ENCODE data around the gene HAPLN3.
"Not testable (repeated sequence)": the region's sequence is repeated elsewhere in the genome, so short reads cannot be mapped to it uniquely, and the experiment has no call there.

HAPLN3 gene, protein sequence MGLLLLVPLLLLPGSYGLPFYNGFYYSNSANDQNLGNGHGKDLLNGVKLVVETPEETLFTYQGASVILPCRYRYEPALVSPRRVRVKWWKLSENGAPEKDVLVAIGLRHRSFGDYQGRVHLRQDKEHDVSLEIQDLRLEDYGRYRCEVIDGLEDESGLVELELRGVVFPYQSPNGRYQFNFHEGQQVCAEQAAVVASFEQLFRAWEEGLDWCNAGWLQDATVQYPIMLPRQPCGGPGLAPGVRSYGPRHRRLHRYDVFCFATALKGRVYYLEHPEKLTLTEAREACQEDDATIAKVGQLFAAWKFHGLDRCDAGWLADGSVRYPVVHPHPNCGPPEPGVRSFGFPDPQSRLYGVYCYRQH

DNA sequence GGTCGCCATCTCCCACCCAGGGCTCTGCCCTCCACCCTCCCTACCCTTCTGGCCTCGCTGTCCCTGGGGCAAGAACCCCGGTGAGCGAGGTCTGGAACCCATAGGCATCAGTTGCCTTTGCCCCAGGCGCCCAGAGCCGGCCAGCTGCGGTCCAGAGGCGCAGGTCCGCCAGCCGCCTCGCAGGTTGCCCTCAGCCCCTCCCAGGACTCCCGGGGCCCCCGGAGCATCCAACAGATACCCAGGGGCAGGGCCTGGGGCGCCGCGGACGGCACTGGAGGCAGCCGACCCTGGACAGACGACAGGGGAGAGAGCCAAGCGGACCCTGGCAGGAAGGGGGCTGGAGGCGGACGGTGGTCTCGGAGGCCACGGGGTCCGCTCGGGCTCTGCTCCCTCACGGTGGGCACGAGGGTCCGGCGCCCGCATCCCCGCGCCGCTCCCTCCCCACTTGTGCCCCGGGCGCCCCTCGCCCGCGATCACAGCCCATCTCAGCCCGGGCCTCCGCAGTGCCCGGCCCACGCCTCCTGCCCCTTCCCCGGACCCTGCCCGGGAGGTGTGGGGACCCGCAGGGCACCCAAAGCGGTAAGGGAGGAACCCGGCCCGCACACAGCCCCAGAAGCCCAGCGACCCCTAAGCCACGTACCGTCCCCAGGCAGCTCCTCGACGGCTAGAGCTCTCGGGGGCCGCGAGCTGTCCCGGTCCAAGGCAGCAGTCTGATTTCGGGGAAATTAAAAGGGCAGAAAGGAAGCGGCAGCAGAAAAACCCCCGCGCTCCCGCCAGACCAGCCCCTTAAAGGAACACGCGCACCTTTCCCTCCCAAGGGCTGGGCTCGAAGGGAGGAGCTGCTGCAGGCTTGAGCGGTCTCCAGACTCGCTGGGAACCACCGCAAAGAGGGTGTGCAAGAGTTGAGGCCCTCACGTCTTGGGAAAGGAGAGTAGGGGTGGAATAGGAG is at the start of gene HAPLN3:
HAPLN3 (minus strand) TSS at position 726 of the 949 bp plus-strand sequence. CDS start 8,246 bp downstream, outside the sequence.
- peak; percentile 34 for DNase-seq (ENCODE audit: low read depth)

DNA sequence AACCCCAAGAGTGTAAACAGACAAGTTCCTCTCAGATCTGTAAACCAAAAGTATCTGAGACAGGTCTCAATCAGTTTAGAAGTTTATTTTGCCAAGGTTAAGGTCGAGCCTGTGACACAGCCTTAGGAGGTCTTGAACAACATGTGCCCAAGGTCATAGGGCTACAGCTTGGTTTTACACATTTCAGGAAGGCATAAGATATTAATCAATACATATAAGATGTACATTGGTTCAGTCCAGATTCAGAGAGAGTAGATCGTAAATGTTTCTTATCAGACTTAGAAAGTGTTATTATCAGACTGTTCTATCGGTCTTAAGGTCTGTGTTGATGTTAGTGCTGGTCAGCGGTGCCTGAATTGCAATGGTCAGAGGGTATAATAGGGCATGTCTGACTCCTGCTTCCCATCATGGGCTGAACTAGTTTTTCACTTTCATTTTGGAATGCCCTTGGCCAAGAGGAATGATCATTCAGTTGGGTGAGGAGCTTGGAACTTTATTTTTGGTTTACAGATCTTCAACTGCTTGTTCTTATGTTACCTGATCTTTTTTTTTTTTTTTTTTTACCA is 44.8 kb upstream of the HAPLN3 start:
- DNase-seq (ENCODE audit: low read depth) = no peak

GRCh38 chr15:88939486-88939806 is 44.1 kb upstream of the HAPLN3 start:
- no peak for DNase-seq (ENCODE audit: low read depth)

DNA sequence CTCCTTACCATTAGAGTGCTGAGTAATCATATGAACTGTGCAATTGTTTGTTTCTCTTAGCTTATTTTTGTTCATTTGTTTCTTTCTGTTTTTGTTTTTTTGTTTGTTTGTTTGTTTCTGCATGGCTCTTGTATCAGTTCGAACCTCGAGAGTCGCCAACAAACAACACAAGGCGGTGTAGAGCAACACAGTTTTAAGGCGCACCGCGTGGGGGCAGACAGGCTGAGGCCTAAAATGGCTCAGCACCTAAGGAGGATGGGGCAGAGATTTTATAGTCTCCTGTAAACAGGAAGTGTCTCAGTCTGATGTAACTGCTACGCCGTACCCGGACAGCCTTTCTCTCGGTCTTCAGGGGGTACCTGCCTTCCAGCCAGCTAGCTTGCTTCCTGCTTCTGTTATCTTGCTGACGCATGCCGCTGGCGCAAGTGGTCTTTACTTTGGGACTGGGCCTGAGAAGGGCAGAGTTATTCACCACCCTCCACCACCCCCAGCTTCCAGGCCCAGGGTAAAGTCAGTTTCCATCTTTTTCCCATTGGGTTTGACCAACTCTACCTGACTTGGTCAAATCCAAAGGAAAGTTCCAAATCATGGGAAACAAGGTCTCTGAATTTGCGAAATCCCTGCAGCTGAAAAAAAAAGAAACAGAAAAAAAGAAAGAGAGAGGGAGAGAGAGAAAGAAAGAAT is 43.6 kb upstream of the HAPLN3 start:
- no peak for DNase-seq (ENCODE audit: low read depth)

GRCh38 chr15:88934449-88934848 is 39.1 kb upstream of the HAPLN3 start:
- not testable (repeated sequence) for DNase-seq (ENCODE audit: low read depth)

GRCh38 chr15:88932875-88933330 is 37.6 kb upstream of the HAPLN3 start:
- DNase-seq (ENCODE audit: low read depth) = no peak

DNA sequence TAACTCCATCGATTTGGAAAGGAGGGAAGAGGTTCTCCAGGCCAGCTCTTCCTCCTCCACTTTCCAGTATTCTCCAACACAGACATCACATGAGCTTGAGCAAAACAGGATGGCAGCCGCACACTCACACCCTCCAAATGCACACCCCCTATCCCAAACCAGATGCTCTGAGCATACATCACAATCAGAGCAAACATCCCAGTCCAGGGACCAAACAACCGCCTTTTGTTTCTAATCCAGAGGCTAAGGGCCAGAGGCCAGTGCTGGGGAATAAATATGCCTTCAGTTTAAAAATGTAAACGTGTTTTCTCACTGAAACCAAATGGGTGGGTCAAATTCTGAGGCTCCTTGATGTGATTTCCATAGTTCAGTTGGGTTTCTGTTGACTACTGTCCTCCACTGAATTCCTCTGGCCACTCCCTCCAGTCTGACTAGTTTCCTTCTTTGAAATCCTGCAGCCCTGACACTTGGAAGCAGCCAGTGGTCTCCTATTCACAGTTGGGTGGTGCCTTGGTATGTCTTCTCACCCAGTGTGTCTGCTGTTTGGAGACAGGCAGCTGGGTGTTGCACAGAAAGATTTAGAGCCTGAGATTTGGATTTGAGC is 37.0 kb upstream of the HAPLN3 start:
- DNase-seq (ENCODE audit: low read depth) = no peak

DNA sequence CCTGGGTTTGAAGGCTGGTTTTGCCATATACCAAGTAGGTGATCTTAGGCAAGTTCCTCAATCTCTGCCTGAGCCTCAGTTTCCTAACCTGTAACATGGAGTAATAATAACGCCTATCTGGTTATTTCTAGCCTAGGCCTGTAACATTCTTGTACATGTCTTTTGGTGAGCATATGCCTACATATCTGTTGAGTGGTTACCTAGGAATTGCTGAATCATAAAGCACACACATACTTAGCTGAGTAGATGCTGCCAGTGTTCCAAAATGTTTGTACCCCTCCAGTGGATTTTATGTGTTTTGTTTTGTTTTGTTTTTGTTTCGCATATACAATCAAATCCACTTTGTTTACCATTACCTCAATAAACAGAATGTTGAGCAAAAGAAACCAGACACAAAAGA is 35.2 kb upstream of the HAPLN3 start:
- no peak for DNase-seq (ENCODE audit: low read depth)

DNA sequence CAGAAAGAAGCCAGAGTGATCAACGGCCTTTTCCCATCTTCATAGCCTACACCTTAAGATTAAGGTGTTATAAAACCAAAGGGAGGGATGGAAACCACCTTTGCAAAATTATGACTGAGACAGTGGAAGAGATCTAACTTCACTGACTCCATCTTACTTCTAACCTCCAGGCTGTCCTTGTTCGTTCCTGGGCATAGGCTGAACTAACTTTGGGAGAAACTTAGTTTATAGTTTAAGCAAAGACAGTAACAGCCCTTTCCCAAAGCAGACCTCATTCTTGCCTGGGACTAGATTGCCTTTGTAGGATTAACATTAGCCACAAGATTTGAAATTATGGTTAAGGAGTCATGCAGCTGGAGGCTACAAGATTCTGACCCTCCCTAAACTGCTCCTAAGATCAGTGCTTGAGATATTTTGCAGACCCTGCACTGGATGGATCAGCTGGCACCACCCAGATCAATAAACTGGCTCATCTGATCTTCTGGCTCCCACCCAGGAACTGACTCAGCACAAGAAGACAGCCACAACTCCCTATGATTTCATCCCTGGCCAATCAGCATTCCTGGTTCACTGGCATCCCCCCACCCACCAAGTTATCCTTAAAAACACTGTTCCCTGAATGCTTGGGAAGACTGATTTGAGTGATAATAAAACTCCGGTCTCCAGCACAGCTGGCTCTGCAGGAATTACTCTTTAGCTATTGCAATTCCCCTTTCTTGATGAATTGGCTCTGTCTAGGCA is 34.2 kb upstream of the HAPLN3 start:
- not testable (repeated sequence) for DNase-seq (ENCODE audit: low read depth)

- not testable (repeated sequence) for DNase-seq (ENCODE audit: low read depth)
These were observed 32.8 kb upstream of the HAPLN3 start for GRCh38 chr15:88928192-88928591.

GRCh38 chr15:88925648-88926047 is 30.3 kb upstream of the HAPLN3 start:
- DNase-seq (ENCODE audit: low read depth) = not testable (repeated sequence)

- DNase-seq (ENCODE audit: low read depth) = not testable (repeated sequence)
These were observed 25.6 kb upstream of the HAPLN3 start for GRCh38 chr15:88920892-88921435.

GRCh38 chr15:88920186-88920891 is 25.0 kb upstream of the HAPLN3 start:
- no peak for DNase-seq (ENCODE audit: low read depth)

GRCh38 chr15:88918738-88919137 is 23.4 kb upstream of the HAPLN3 start:
- no peak for DNase-seq (ENCODE audit: low read depth)

DNA sequence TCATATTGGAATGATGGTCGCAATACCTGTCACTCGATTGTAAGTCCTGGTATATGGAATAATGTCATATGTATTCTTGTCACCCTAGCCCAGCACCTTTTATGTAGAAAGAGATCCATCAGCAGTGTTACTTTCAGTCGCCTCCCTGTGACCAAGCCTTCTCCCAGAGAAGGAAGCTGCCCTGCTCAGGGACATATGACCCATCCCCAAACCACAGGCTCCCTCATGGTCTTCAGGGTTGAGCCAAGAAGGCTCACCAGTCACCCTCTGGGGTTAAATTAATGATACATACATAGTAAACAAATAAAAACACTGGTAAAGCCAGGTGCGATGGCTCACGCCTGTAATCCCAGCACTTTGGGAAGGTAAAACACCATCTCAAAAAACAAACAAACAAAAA is 22.4 kb upstream of the HAPLN3 start:
- DNase-seq (ENCODE audit: low read depth) = no peak

- DNase-seq (ENCODE audit: low read depth) = no peak
These were observed 20.0 kb upstream of the HAPLN3 start for GRCh38 chr15:88915354-88915753.

- DNase-seq (ENCODE audit: low read depth) = no peak
These were observed 18.5 kb upstream of the HAPLN3 start for GRCh38 chr15:88913850-88914169.

GRCh38 chr15:88913017-88913849 is 17.9 kb upstream of the HAPLN3 start, which contains the start of gene MFGE8:
MFGE8 (minus strand) TSS chr15:88913379; CDS start chr15:88913319, 60 bp downstream.
- peak; percentile 56 for DNase-seq (ENCODE audit: low read depth)

DNA sequence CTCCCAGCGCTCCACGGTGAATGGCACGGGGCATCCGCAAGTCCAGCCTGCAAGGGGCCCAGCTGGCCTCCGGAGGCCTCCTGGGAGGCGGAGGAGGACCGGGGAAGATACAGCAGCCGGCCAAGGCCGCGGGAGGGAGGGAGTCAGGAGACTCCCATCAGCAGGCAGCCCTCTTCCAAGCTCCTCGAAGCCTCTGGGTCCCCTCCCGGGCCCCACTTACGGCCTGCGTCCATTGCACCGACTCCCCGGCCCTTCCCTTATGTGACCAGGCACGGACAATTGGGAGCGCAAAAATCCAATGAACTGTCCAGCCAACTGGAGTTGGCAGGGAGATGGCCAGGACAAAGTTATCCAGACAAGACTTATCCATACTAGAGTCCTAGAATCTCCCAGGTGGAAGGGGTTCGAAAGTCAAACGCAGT is 17.2 kb upstream of the HAPLN3 start:
- DNase-seq (ENCODE audit: low read depth) = no peak

Data from activated T-helper 1 cell treated with Interleukin-2 at 50 U/mL for 16 hours (primary cell).